Tibial artery (tissue), 4 donors: ENCODE data around the gene PRDM10.

Source experiments
- DNase-seq, 2 donors: peaks; one replicate each; pipeline ENCODE4 v3.0.0-alpha.2; 2019
- H3K27ac ChIP-seq, 2 donors: fragments of 200-600 bp; sonication (generic) in 1 of 2; 1 replicate in 1 of 2; 2 replicates in 1 of 2; pipeline ENCODE4 v1.5.1; 2018 to 2019; ENCODE audit warnings: mild to moderate bottlenecking in 1 of 2
- H3K27me3 ChIP-seq, 2 donors: fragments of 200-600 bp; sonication (generic) in 1 of 2; one replicate each; pipeline versions ENCODE4 v1.5.1 to v1.6.0; 2016 to 2019
- H3K36me3 ChIP-seq, 3 donors: fragments of 200-600 bp; sonication (generic) in 2 of 3; one replicate each; pipeline ENCODE4 v1.5.1; 2016 to 2019; ENCODE audit warnings: mild to moderate bottlenecking in 2 of 3
- H3K4me1 ChIP-seq, 4 donors: fragments of 200-600 bp; sonication (generic) in 2 of 4; 1 replicate in 3 of 4; 2 replicates in 1 of 4; pipeline ENCODE4 v1.5.1; 2016 to 2019
- H3K4me3 ChIP-seq, 2 donors: fragments of 200-600 bp; sonication (generic) in 1 of 2; 1 replicate in 1 of 2; 2 replicates in 1 of 2; pipeline ENCODE4 v1.5.1; 2018 to 2019; ENCODE audit warnings: mild to moderate bottlenecking in 2 of 2
- H3K9me3 ChIP-seq, 3 donors: fragments of 200-600 bp; sonication (generic) in 1 of 3; one replicate each; pipeline ENCODE4 v1.5.1; 2016 to 2019
- intact Hi-C: fragments of 100-400 bp; cut with DNase I; formaldehyde crosslinking; loops from one replicate; pipeline ENCODE4 v1.15.0; 2023; ENCODE audit warnings: low total_unique reads
- TF ChIP-seq, protein P1 (sequence below), 2 experiments: fragments of 200-600 bp in 1 of 2; fragments of 450-650 bp in 1 of 2; IDR thresholded peaks; one replicate each; pipeline ENCODE4 v1.5.1; 2017 to 2019; ENCODE audit warnings: antibody characterized with exemption in 2 of 2, mild to moderate bottlenecking in 1 of 2, moderate library complexity in 1 of 2

Gene PRDM10

DNA sequence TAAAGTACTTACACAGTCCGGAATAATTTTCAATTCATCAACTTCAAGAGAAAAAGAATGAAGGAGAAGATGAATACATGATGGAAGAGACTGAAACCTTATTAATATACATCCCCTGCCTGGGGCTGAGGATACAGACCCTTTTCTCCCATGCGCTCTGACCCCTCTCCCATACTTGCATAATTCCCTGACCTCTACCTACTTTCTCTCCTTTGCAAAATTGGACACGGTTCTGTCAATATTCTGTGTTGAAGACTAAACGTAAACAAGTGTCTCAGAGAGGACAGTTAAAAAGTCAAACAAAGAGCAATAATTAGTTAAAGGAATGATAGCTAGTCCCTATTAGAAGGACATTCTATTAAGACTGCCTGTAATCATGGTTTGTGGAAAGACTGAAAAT lies 7.5 kb downstream of the PRDM10 start:
- H3K27ac ChIP-seq, result no peak overlapping the region
- H3K4me3 ChIP-seq, result no peak overlapping the region
- no peaks in the 10 kb centered on the region for H3K36me3 ChIP-seq
- intact Hi-C loops, result no loop called here
- no peaks in the 10 kb centered on the region for H3K9me3 ChIP-seq
- H3K4me1 ChIP-seq, result peaks cover 0 to 10% (median 4%) of the 10 kb centered on the region in 4 donors
- TF ChIP-seq, protein P1, sequence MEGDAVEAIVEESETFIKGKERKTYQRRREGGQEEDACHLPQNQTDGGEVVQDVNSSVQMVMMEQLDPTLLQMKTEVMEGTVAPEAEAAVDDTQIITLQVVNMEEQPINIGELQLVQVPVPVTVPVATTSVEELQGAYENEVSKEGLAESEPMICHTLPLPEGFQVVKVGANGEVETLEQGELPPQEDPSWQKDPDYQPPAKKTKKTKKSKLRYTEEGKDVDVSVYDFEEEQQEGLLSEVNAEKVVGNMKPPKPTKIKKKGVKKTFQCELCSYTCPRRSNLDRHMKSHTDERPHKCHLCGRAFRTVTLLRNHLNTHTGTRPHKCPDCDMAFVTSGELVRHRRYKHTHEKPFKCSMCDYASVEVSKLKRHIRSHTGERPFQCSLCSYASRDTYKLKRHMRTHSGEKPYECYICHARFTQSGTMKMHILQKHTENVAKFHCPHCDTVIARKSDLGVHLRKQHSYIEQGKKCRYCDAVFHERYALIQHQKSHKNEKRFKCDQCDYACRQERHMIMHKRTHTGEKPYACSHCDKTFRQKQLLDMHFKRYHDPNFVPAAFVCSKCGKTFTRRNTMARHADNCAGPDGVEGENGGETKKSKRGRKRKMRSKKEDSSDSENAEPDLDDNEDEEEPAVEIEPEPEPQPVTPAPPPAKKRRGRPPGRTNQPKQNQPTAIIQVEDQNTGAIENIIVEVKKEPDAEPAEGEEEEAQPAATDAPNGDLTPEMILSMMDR (IDR thresholded peaks at IDR 0.05), result no peak
- H3K27me3 ChIP-seq, result no peaks in the 10 kb centered on the region
- DNase-seq, result no peak

DNA sequence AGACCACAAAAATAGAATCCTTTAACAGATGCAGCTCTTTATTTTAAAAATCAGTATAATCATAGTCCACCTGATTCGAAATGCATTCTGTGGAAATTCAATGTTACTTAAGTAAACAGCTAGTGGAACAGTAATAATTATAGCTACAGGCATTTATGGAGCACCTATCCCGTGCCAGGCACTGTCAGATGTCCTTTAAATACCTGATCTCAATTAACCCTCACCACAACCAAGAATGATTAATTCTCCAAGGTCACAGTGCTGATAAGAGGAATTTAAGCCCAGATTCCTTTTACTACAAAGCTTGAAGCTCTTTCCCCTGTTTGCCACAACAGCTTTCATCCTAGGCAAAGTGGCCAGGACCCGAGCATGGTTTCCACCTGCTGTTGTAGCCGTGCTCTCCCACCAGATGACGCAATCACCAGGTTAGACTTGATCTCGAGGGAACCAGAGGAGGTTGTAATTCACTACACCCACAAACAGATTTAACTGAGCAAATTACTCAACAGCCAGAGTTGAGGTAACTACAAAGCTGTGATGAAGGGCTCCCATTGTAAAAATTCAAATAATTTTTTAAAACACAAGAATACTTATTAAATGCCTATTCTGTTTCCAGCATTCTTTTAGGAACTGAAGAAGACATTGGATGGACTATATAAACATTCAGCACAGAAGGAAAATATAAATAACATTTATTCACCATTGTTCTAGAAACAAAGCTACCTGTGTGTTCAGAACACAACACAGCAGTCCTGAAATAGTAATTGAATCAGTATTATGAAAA lies 10.3 kb downstream of the PRDM10 start:
- intact Hi-C loops, result no loop called here
- Histone ChIP-seq H3K36me3 (no peaks in the 10 kb centered on the region), H3K27ac (no peak overlapping the region), H3K27me3 (no peaks in the 10 kb centered on the region), H3K9me3 (no peaks in the 10 kb centered on the region), H3K4me1 (peaks cover 0 to 7% (median 3%) of the 10 kb centered on the region in 4 donors), H3K4me3 (no peak overlapping the region)
- TF ChIP-seq, protein P1 (IDR thresholded peaks at IDR 0.05), result no peak
- no peak for DNase-seq

DNA sequence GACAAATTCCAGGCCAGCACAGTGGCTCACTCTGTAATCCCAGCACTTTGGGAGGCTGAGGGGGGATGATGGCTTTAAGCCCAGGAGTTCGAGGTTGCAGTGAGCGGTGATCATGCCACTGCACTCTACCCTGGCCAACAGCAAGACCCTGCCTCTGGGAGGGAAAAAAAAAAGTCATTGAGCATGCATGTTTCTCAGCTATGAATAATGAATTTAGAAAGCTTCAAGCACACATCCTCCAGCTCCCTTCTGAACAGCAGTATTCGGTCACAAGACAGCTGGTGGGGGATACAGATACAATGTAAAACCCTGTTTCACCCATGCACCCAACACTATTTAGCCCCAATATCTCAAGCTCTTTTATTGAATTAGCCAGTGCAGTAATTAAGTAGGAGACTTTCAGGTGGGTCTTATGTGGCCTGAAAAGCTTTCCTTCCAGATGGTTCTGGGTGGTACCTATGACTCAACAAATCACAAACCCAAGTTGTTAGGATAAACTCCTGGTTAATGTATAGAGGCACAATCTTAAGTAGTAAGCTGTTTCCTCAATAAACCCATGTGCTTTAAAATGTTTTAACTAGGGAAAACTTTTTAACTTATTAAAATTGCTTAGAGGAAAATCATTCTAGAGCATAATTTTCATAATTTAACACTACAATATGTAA lies 13.4 kb downstream of the PRDM10 start:
- Histone ChIP-seq H3K36me3 (no peaks in the 10 kb centered on the region), H3K4me1 (no peaks in the 10 kb centered on the region), H3K9me3 (no peaks in the 10 kb centered on the region), H3K27me3 (no peaks in the 10 kb centered on the region), H3K4me3 (no peak overlapping the region), H3K27ac (no peak overlapping the region)
- DNase-seq, result no peak
- TF ChIP-seq, protein P1 (IDR thresholded peaks at IDR 0.05), result no peak
- intact Hi-C loops, result no loop called here

- Histone ChIP-seq H3K4me3 (no peak overlapping the region), H3K36me3 (no peaks in the 10 kb centered on the region), H3K9me3 (no peaks in the 10 kb centered on the region), H3K27ac (no peak overlapping the region), H3K4me1 (no peaks in the 10 kb centered on the region), H3K27me3 (no peaks in the 10 kb centered on the region)
- intact Hi-C loops, result no loop called here
- DNase-seq, result no peak
- TF ChIP-seq, protein P1 (IDR thresholded peaks at IDR 0.05), result no peak
Measured at GRCh38 chr11:129987950-129988349, 14.7 kb downstream of the PRDM10 start.

DNA sequence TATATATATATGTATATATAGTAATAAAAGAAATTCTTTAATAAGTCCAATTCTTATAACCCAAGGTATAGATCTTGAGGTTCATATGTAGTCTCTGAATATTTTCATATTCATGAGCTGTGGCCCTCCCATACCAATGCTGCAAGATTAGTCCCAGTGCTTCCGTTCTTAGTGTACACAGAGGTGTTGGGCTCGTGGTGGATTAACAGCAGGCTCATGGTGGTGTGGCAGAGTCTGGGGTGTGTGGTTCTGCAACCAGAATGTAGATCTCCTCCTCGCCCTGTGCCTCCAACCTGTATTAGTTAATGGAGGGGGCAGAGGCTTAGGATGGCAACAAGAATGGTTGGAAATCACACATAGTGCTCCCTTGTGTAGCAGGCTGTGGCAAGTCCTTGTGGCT lies 16.8 kb downstream of the PRDM10 start:
- Histone ChIP-seq H3K9me3 (no peaks in the 10 kb centered on the region), H3K27ac (no peak overlapping the region), H3K36me3 (no peaks in the 10 kb centered on the region), H3K27me3 (no peaks in the 10 kb centered on the region), H3K4me1 (no peaks in the 10 kb centered on the region), H3K4me3 (no peak overlapping the region)
- no peak for DNase-seq
- intact Hi-C loops, result no loop called here
- TF ChIP-seq, protein P1 (IDR thresholded peaks at IDR 0.05), result no peak
